NCI-H1048 (cell line): ENCODE results near the gene SLC26A4.

Experiments used
- DNase-seq: peaks from one replicate; lab custom pipeline; 2025; lab: John Stamatoyannopoulos, UW

The SLC26A4 gene

GRCh38 chr7:107751113-107751512, 90.5 kb downstream of the SLC26A4 start:
- DNase-seq = no peak

GRCh38 chr7:107754642-107755041, 94.0 kb downstream of the SLC26A4 start:
- DNase-seq = no peak

DNA sequence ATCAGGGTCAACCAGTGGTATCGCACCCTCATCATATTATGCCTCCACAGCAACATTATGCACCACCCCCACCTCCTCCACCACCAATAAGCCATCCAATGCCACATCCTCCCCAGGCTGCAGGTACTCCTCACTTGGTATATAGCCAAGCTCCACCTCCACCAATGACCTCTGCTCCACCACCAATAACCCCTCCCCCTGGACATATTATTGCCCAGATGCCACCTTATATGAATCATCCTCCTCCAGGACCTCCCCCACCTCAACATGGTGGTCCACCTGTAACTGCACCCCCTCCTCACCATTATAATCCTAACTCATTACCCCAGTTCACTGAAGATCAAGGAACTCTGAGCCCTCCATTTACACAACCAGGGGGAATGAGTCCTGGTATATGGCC, 98.0 kb downstream of the SLC26A4 start:
- DNase-seq = no peak

DNA sequence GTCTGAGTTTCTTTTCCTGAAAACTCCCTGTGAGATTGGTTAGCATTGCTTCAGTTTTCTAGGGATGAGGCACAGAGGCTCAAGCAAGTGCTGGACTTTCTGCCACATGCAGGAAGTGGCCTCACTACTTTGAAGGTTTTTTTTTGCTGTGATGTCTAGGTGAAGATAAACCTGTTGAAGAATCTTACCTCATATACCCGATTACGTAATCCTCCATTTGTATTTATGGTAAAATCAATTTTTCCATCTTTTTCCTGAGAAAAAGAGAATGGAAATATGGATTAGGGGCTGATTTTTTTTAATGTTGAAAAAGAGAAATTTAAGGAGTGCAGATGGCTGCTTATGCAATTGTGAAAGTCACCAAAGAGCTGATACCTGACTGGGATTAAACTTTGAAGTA, 106.8 kb downstream of the SLC26A4 start:
- no peak for DNase-seq
